Aorta (tissue), 5 donors: ENCODE results near the gene USP2. TPM values are rescaled to one million over a fixed set of nuclear protein-coding genes. Genes with fewer than 3 reads are reported as not detected.
A peak's percentile ranks its signal among the peaks of the same experiment; 100 is the strongest.

Source experiments
- ATAC-seq: fragments of 200-7000 bp; cut with Tn5 transposase; one replicate; pipeline ENCODE4 v1.9.1; 2022; ENCODE audit warnings: moderate library complexity; ENCODE audit not compliant: low FRiP score
- DNase-seq, 2 donors: peaks; one replicate each; pipeline ENCODE4 v3.0.0-alpha.2; 2020
- H3K27ac ChIP-seq, 2 donors: one replicate each; pipeline ENCODE4 v1.5.1; 2013; ENCODE audit warnings: low read length in 2 of 2, mild to moderate bottlenecking in 2 of 2, moderate library complexity in 2 of 2, control low read depth in 1 of 2, inconsistent platforms in 1 of 2, low read depth in 1 of 2
- H3K27me3 ChIP-seq, 2 donors: one replicate each; pipeline ENCODE4 v1.6.1; 2013; ENCODE audit warnings: control low read depth in 1 of 2, low read length in 1 of 2, mild to moderate bottlenecking in 1 of 2, moderate library complexity in 1 of 2; ENCODE audit not compliant: insufficient read depth in 2 of 2, control insufficient read depth in 1 of 2
- H3K36me3 ChIP-seq, 2 donors: one replicate each; pipeline ENCODE4 v1.6.1; 2013; ENCODE audit warnings: control low read depth in 1 of 2, low read length in 1 of 2, mild to moderate bottlenecking in 1 of 2; ENCODE audit not compliant: insufficient read depth in 2 of 2, control insufficient read depth in 1 of 2
- H3K4me1 ChIP-seq, 2 donors: one replicate each; pipeline ENCODE4 v1.6.1; 2013; ENCODE audit warnings: low read length in 2 of 2, control low read depth in 1 of 2, mild to moderate bottlenecking in 1 of 2, moderate library complexity in 1 of 2; ENCODE audit not compliant: insufficient read depth in 2 of 2, control insufficient read depth in 1 of 2
- H3K4me3 ChIP-seq, 2 donors: one replicate each; pipeline ENCODE4 v1.5.1; 2013; ENCODE audit warnings: low read length in 2 of 2, control low read depth in 1 of 2, mild to moderate bottlenecking in 1 of 2
- H3K9me3 ChIP-seq: one replicate; pipeline ENCODE4 v1.6.1; 2013; ENCODE audit warnings: mild to moderate bottlenecking, low read length; ENCODE audit not compliant: control insufficient read depth
- whole genome bisulfite sequencing, 2 donors: extraction: QIAGEN DNeasy Blood & Tissue Kit; methylation state at CpG; one replicate each; pipeline ENCODE4 v1.1.7; 2013; 5-methylcytosine and 5-hydroxymethylcytosine counted together
- intact Hi-C, 2 donors: fragments of 100-400 bp; cut with DNase I; formaldehyde crosslinking; loops; one replicate each; pipeline versions ENCODE4 v1.14.2 to v1.15.0; 2022
- polyA plus RNA-seq, 2 donors: library from polyadenylated mRNA; stranded (reverse); fragments of 200-250 nt; gene quantifications; one replicate each; pipeline ENCODE4 v1.2.3, GENCODE V29; 2013
- total RNA-seq, 2 donors: library from RNA; stranded (reverse); fragmentation: NEBNext Ultra II Directional; extraction: Animal tissue kit (Norgen Biotek cat#: 25700); gene quantifications; one replicate each; pipeline ENCODE4 v1.2.1, GENCODE V29; 2021
- donor health status: healthy with polysubstance abuse.
- donor health status: Bipolar disorder and iron deficiency.
- donor health status: DM: no; HTN: no; CAD: no.
- donor health status: DM: no; HTN: no; CAD: no.
- donor health status: DM: yes; HTN: yes; CAD: no.

The USP2 gene
- total and polyA plus RNA-seq, 4 donors: 0.18 to 3.0 (median 1.9) TPM

DNA sequence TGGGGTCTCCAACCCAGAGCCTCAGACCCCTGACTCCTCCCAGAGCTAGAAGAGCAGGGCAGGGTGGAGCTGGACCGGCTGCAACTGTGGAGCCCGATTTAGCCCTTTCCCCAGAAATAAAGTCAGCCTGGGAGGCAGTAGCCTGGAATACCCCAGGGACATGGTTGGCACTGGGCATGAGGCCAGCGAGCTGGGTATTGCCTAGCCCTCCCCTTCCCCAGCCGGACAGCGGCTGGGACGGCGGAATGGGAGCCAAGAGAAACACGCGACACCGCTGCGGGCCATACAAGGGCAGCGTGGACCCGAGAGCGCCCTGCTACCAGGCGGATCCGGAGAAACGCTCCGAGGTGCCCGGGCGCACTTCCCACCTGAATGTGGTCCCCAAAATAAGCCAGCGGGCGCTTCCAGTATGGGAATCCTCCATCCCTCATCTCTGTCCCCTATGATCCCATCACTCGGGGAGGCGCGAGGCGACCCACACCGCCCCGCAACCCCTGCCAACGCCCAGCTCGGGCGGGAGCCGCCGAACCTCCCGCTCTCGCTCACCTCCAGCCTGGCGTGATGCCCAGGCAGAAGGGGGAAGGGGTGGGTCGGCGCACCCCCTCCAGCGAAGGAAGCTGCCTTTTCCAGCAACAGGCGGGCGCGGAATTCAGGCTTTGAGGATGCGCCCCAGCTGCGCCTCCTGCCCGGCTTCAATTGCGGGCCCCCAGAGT lies 65.3 kb downstream of the USP2 start:
- intact Hi-C loops: no loop called here
- ATAC-seq: peak; percentile 61

DNA sequence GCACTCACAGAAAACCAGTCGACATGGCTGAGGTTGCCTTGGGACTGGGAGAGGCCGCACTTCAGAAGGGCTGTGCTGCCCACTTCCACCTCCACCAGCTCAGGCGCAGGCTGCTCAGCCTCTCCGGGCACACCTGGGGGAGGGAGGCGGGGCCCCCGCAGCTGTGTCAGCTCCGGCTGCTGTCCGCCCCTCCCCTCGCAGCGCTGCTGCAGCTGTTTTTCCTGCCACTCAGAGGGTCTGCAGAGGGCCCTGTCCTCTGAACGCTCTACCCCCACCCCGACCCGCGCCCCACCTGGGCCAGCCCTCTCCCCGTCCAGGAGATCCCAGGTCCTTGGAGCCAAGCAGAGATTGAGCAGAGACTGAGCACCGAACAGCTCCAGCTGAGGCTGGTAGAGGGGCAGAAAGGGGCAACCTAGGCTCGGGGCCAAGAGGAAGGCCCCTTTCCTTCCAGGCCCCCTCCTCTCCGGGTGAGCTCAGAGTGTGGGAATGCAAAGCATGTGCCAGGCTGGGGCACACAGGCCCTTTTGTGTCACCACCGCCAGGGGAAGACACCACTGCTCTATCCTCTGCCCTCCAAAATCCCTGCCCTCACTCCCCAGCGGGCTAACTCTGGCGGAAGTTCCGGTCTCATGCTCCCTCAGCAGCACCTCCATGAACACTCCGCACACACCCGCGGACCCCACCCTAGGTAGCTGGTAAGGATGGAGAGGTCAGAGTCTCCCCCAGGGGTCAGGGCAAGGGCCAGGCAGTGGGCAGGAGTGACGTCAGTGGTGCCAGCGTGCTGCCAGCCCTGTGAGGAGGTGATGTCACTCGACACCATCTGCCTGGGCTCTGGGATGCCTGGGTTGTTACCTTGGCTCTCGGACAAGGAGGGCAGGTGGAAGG lies 66.1 kb downstream of the USP2 start:
- no peaks in the 10 kb centered on the region for H3K4me1 ChIP-seq
- H3K9me3 ChIP-seq: no peaks in the 10 kb centered on the region
- H3K27me3 ChIP-seq: no peaks in the 10 kb centered on the region
- H3K4me3 ChIP-seq: peak overlapping the region; percentile 9 to 64
- 4 to 6% methylated on average over 29 of the region's 29 CpGs for WGBS, 2 donors
- intact Hi-C loops: no loop called here
- peaks cover 4 to 9% of the 10 kb centered on the region in 2 donors for H3K36me3 ChIP-seq
- DNase-seq (peak; percentile 73 to 86), ATAC-seq (peak; percentile 34)
- H3K27ac ChIP-seq: peak overlapping the region in 1 of 2 donors; percentile 18

More for the DNA sequence above, 65.3 kb downstream of the USP2 start:
- peak; percentile 93 to 97 for DNase-seq
- H3K4me1 ChIP-seq: no peaks in the 10 kb centered on the region
- peak overlapping the region; percentile 48 to 64 for H3K4me3 ChIP-seq
- H3K27me3 ChIP-seq: no peaks in the 10 kb centered on the region
- WGBS, 2 donors: 0 to 1% methylated on average over 41 to 46 of the region's 46 CpGs
- peaks cover 4 to 8% of the 10 kb centered on the region in 2 donors for H3K36me3 ChIP-seq
- peak overlapping the region; percentile 70 to 96 for H3K27ac ChIP-seq
- no peaks in the 10 kb centered on the region for H3K9me3 ChIP-seq

DNA sequence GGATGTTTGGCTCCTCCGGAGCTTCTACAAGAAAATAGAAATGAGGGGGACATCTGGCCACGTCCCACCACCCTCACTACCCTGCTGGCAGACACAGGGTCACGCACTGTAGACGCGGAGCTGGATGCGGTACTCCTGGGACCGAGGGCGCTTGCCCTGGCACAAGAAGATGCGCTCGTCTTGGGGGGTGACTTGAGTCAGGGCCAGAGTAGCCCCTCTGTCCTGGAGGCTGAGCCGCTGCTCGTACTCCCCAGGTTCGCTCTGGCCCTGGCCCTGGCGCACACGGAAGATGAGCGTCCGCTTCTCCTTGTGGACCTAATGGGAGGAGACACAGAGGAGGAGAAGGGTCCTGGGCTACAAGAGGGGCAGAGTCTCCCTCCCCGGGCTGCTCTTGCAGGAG lies 66.8 kb downstream of the USP2 start:
- H3K27me3 ChIP-seq: no peaks in the 10 kb centered on the region
- H3K9me3 ChIP-seq: no peaks in the 10 kb centered on the region
- H3K4me1 ChIP-seq: no peaks in the 10 kb centered on the region
- H3K4me3 ChIP-seq: peak overlapping the region; percentile 9 to 64
- intact Hi-C loops: no loop called here
- DNase-seq (no peak), ATAC-seq (no peak)
- WGBS, 2 donors: 44 to 47% methylated on average over 18 of the region's 18 CpGs
- H3K27ac ChIP-seq: peak overlapping the region in 1 of 2 donors; percentile 18
- peaks cover 4 to 15% of the 10 kb centered on the region in 2 donors for H3K36me3 ChIP-seq

DNA sequence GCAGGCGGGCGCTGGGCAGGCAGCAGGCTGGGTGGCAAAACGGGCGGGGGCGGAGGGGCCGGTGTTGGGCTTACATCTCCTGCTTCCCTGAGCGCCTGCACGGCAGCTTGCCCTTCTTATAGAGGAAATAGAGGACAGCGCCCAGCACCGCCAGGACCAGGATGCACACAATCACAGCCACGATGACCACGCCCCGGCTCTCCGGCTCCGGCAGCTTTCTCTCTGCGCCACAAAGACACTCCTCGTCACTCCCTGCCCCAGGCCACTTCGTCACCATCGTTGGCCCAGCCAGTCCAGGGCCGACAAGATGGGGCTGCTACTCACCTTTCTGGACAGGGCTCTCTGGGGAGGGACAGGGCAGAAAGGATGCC lies 70.8 kb downstream of the USP2 start:
- no peak overlapping the region for H3K27ac ChIP-seq
- WGBS, 2 donors: 83 to 86% methylated on average over 20 of the region's 20 CpGs
- DNase-seq (peak in 1 of 2 donors; percentile 76), ATAC-seq (no peak)
- intact Hi-C loops: no loop called here
- H3K36me3 ChIP-seq: peaks cover 4 to 17% of the 10 kb centered on the region in 2 donors
- no peaks in the 10 kb centered on the region for H3K27me3 ChIP-seq
- peaks cover 0 to 3% of the 10 kb centered on the region in 2 donors for H3K4me1 ChIP-seq
- H3K4me3 ChIP-seq: no peak overlapping the region
- H3K9me3 ChIP-seq: no peaks in the 10 kb centered on the region

DNA sequence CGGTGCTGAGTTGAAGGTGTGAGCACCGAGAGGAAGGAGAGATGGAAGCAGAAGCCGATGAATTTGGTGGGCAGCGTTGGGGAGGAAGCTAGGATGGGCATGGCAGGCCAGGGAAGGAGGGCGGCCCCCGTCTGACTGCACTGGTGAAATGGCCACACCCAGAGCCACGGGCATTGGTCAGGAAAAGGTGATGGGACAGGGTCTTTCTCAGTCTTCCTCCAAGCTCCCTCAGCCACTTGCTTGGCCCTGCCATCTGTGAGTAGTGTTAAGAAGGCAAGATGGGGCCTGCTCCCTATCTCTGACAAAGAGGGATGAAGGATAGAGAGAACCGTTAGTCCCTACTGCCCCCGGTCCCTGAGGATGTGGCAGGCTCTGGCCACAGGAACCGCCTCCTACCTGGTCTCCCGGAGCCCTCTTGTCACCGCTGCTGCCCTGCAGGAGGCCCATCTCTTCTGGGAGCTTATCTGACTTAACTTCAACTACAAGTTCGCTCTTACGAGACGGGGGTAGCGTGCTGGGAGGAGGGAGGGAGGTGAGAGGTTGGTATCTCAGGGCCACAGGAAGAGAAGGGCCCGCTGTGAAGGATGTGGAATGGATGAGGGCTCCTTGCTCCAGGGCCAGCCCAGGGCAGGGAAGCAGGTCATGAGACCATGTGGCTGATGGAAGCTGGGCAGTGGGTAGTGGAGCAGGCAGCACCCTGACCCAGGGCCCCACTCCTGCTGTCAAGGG lies 71.4 kb downstream of the USP2 start:
- peaks cover 4 to 17% of the 10 kb centered on the region in 2 donors for H3K36me3 ChIP-seq
- H3K27me3 ChIP-seq: no peaks in the 10 kb centered on the region
- WGBS, 2 donors: 73 to 80% methylated on average over 17 of the region's 17 CpGs
- no peak overlapping the region for H3K4me3 ChIP-seq
- intact Hi-C loops: no loop called here
- peaks cover 0 to 3% of the 10 kb centered on the region in 2 donors for H3K4me1 ChIP-seq
- no peak for DNase-seq
- no peak for ATAC-seq
- H3K9me3 ChIP-seq: no peaks in the 10 kb centered on the region
- peak overlapping the region in 1 of 2 donors; percentile 32 for H3K27ac ChIP-seq

DNA sequence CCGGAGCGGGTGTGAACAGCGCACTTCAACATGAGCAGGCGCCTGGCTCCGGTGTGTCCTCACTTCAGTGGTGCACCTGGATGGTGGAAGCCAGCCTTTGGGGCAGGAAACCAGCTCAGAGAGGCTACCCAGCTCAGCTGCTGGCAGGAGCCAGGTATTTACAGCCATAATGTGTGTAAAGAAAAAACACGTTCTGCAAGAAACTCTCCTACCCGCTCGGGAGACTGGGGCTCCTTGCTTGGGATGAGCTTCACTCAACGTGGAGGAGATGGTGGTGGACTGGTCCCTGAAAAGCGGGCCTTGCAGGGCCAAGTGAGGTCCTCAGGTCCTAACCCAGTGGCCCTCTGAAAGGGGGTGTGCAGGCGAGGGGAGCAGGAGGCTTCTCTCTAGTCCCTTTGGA lies 72.1 kb downstream of the USP2 start:
- Histone ChIP-seq H3K27me3 (no peaks in the 10 kb centered on the region), H3K36me3 (peaks cover 4 to 13% of the 10 kb centered on the region in 2 donors), H3K9me3 (no peaks in the 10 kb centered on the region), H3K4me1 (peaks cover 0 to 3% of the 10 kb centered on the region in 2 donors), H3K4me3 (no peak overlapping the region), H3K27ac (peak overlapping the region in 1 of 2 donors; percentile 32)
- intact Hi-C loops: no loop called here
- ATAC-seq (no peak), DNase-seq (no peak)
- 82 to 85% methylated on average over 11 of the region's 11 CpGs for WGBS, 2 donors

DNA sequence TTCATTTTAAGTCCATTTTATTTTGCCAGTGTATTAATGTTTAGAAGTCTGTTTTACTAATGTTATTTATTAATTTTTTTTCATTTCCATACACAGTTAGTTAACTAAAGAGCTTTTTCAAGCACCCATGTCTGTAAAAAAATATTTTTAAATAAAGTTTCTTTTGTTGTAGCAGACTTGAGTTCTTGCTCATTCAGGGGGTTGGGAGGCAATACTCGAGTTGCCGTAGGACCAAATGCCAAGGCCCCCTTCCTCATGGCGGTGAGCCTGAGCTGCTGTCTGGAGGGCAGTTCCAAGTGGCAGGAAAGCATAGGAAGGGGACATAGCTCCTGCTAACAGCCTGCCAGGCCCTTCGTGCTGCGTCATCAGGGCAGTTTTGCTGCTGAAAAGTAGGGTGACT lies 73.5 kb downstream of the USP2 start:
- H3K27ac ChIP-seq: peak overlapping the region; percentile 50 to 65
- no peaks in the 10 kb centered on the region for H3K9me3 ChIP-seq
- no peaks in the 10 kb centered on the region for H3K27me3 ChIP-seq
- intact Hi-C loops: no loop called here
- H3K4me1 ChIP-seq: peaks cover 0 to 3% of the 10 kb centered on the region in 2 donors
- no peak for DNase-seq
- WGBS, 2 donors: 14 to 16% methylated on average over 5 of the region's 5 CpGs
- no peak overlapping the region for H3K4me3 ChIP-seq
- H3K36me3 ChIP-seq: peaks cover 4 to 16% of the 10 kb centered on the region in 2 donors
- no peak for ATAC-seq

DNA sequence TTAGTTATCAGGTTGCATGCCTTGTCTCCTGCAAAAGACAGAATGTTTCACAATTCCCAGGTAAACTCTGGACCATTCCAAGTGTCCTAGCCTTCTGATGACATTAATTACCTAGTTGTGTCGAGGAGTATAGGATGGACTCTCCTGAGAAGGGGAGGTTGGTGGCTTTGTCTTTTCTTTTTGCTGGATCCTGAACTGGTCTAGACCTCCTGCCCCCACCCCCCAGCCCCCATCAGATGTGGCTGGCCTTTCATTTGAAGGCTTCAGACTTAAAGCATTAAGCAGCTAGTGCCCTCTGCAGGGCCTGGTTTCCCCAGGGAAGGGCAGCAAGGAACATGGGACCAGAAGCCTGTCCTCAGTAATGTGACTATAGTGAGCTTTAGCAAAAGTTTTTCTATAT lies 74.3 kb downstream of the USP2 start:
- no peak overlapping the region for H3K4me3 ChIP-seq
- H3K36me3 ChIP-seq: peaks cover 0 to 12% of the 10 kb centered on the region in 2 donors
- peak overlapping the region; percentile 44 to 81 for H3K27ac ChIP-seq
- H3K4me1 ChIP-seq: peaks cover 0 to 3% of the 10 kb centered on the region in 2 donors
- H3K27me3 ChIP-seq: no peaks in the 10 kb centered on the region
- ATAC-seq (peak; percentile 63), DNase-seq (no peak)
- 30 to 50% methylated on average over 1 of the region's 1 CpG for WGBS, 2 donors
- H3K9me3 ChIP-seq: no peaks in the 10 kb centered on the region
- intact Hi-C loops: no loop called here
